HG03159 (cell line): Measurements from ENCODE around the gene KCNN3.

ENCODE experiments used
- ATAC-seq: cut with Tn5 transposase; IDR thresholded peaks from one replicate; pipeline ENCODE4 v1.9.1; 2021; ENCODE audit warnings: mild to moderate bottlenecking, moderate library complexity; ENCODE audit not compliant: unreplicated experiment

The KCNN3 gene

GRCh38 chr1:154797175-154797574 lies 72.9 kb downstream of the KCNN3 start:
- no peak for ATAC-seq

DNA sequence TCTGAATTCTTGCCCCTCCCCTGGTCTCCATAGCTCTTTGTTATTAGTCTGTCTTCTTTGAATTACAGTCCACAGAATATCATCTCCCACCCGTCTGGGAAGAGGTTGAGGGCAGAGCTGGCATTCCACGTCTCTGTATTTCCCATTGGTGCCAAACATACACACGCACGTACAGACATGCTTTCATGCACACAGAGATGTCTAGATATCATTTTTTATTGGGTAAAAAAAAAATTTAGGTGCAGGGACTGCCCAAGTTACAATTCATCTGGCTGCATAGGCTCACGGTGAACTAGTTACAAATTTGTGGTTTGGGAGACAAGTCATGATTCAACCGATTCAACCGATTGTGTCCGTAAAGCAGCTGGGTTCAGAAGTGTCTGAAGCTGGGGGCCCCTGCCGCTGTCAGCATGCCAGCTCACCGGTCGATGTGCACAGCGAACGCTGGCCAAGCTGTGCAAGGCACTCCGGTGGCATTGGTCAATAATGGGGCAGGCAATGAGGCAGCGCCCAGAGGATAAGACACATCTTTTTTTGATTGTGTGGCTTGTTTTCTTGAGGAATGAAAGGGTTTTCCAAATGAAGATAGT lies 73.7 kb downstream of the KCNN3 start:
- no peak for ATAC-seq

DNA sequence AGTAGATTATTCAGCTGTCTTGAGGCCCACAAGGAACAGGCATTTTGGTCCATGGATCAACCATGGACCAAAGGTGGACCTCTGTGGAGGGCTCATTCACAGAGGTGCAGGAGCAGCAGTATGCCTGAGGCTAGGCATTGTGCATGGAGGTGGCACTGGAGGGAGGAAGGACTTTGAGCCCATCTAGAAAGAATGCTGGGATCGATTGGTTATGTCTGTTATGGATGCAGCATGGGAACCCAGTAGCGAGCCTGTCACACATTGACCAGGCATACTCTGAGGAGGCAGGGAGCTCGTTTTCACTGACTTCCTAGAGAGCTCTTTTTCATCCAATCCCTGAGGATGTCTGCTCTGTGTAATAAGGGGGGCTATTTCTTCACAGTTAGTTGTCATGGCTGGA lies 75.5 kb downstream of the KCNN3 start:
- no peak for ATAC-seq

DNA sequence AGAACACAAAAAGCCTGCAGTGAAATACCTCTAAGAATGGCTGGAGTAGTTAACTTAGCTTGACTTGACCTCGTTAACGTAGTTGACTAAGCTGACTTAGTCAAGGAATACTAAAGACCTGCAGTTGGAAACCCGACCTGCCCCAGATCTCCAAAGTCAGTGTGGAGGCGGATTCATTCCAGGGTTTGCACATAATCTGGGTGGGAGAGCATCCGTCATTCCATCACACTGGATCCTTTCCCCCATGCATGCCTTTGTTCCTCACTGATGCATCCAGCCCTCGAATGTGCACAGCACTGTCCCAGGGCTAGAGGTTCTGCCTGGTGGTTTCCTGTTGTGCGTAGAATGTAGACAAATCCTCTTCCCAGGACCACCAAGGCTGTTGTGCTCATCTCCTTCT lies 76.4 kb downstream of the KCNN3 start:
- no peak for ATAC-seq

DNA sequence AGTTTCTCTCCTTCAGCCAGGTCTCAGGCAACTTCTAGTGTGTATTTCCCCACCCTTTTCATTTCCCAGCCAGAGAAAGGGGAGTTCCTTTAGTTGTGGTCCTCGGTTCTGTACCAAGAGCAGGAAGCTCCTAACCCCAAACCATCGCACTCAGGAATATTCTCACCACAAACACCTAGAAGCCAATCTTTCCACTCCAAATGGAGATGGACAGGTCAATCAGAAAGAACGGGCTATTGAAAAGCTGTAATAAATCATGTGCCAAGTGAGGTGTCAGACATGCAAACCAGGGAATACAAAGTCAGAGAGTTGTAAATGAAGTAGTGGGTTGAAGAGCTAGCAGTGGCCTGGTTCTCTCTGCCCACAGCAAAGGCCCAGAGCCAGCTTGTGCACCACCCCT lies 77.2 kb downstream of the KCNN3 start:
- no peak for ATAC-seq

GRCh38 chr1:154791292-154792166 lies 78.6 kb downstream of the KCNN3 start:
- ATAC-seq = peak; percentile 86

GRCh38 chr1:154788886-154789285 lies 81.2 kb downstream of the KCNN3 start:
- ATAC-seq = no peak

DNA sequence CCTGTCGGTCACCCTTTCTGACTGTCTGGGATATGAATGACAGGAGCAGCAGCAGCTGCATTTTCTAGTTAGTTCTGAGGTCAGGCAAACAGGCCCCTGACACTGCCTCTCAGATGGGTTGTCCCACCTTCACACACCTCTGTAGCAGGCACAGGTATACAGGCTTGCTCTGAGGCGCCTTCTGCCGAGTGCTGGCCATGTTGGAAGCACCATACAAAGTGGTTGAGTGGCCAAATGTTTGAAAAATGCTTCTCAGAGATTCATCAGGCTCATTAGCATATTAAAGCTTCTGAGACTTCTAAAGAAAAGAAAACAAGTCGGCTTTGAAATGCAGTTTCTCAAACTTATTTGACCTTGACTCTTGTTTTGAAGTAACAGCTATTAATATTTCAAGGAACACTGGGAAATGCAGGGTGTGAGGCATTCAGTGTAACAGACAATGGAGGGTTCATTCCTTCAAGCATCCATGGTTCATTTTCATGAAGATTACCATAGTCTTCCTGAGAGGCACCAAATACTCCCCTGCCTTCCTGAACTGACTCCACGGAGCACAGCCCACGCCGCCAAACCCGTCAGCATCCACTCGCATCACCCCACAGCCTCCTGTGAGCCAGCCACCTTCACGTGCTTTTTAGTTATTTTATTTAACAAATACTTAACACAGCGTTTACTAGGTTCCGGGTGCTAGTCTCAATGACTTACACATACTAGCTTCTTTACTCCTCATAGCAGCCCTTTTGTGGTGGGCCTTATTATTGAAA lies 81.8 kb downstream of the KCNN3 start:
- ATAC-seq = no peak

DNA sequence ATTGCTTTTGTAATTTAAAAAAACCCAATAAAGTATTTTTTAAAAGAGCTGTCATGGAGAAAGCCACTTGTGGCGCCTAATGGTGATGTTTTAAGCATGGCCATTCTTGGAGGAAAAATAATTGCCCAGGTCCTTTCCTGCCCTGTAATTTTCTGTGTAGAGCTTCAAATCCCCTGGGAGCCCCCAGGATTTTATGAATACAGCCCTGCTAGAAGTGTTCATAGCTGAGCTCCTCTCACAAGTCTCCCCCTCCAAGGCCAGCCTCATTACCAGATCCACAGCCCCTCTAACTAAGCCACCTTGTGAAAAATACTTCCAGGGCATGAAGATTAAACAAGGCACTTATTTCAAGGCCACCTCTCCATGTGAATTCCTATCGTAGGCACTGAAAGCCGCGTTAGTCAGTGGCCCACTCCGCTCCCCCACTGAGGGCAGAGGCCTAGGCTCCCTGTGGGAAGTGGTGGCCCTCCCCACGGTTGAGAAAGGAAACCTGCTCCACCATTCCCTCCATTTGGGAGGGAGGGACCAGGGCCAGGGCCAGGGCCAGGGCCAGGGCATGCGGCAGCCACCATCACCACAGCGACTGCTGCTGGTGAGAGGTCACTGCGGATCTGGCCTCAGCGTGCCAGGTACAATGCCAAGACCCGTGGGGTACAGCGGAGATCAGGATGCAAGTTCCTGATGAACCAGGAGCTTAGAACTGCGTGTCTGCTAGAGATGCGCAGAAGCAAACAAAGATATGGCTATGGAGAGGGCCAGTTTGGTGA lies 83.1 kb downstream of the KCNN3 start:
- ATAC-seq = no peak

- ATAC-seq = peak; percentile 72
Observed at GRCh38 chr1:154784924-154785531, 85.1 kb downstream of the KCNN3 start.

DNA sequence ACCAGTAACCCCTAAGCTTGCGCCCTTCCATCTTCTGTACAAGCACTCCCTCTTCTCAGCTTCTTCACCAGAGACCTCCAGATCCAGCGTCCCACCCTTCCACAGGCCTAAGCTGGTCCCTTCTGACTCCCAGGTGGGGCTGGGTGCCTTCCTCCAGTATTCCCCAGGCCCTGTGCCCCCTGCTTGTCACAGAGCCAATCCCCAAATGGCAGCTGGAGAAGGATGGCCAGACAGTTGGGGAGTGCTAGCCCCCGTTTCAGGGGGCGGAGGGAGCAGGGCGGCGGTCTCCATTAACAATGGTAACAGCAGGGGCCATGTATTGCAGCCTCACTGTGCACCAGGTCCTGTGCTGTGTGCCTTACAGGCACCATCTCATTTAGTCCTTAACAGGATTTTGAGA lies 85.7 kb downstream of the KCNN3 start:
- no peak for ATAC-seq

DNA sequence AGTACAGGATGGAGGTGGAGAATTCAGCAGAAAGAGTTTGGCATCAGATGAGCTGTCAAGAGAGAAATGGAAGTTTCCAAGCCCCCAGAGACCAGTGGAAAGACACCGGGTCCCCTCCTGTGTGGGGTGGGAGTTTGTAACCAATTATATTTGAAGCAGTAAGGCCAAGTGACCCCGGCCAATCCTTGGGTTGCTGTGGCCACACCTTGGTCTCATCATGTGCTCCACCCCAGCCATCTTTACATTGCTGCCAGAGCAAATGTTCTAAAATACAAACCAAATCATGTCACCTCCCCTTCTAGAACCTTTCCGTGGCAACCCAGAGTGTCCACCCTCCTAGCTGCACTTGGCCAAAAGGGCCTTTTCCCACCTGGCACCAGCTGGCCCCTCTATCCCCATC lies 86.1 kb downstream of the KCNN3 start:
- ATAC-seq = no peak

- no peak for ATAC-seq
Observed at GRCh38 chr1:154780541-154780940, 89.5 kb downstream of the KCNN3 start.

- ATAC-seq = no peak
Observed at GRCh38 chr1:154779551-154780189, 90.4 kb downstream of the KCNN3 start.

- no peak for ATAC-seq
Observed at GRCh38 chr1:154778944-154779343, 91.1 kb downstream of the KCNN3 start.

DNA sequence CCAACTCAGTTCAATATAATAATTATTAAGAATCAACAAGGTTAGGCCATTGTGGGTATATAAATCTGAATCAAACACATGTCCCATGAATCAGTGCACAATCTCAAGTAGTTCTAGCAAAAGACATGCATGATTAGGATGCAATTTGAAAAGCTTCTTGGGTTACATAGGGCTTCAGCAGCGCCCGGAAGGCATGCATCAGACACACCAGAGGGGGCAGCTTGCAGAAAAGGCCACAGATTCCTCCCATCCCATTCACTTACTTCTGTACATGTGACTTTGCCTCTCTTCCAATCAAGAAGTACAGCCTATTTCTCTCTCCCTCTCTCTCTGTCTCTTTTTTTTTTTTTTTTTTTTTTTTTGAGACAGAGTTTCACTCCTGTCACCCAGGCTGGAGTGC lies 91.8 kb downstream of the KCNN3 start:
- ATAC-seq = no peak

DNA sequence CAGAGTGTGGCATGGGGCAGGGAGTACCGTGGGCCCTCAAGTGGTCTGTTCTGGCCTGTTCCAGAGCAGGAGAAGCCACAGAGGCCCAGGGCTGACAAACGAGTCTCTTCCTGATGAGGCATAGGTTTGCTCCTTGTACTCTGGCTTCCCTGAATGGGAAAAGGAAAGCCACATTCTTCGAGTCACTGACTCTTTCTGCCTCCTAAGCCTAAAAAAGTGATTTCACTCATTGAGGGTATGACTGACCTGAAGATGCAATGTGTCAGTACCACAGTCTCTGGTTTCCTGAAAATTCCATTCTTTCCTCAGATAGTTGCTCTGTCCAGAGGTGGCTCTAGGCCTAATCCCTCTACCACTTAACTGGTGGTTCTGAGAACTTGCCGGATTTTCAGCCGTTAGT lies 92.3 kb downstream of the KCNN3 start:
- no peak for ATAC-seq

DNA sequence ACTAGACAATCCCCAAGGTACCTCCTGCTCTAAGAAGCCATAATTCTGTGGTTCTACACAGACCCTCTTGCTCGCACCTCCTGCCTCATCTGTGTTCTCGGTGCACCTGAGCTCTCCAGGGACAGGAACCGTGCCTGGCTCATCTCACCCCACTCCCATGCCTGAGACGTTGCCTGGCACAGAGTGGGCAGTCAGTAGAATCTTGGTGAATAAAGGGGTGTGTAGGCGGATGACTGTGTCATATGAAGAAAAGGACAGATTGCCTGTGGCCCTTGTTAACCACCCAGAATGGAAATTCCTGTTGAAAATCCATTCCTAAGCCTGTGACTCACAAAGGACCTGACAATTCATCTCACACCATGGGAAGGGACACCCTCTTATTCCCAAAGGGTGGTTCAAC lies 92.9 kb downstream of the KCNN3 start:
- no peak for ATAC-seq

- no peak for ATAC-seq
Observed at GRCh38 chr1:154775621-154776605, 94.2 kb downstream of the KCNN3 start.
